WI38 (cell line): Measurements from ENCODE around the gene NELL1.

Experiments
- H3K4me3 ChIP-seq: 2 replicates; pipeline ENCODE4 v1.5.1; 2011; ENCODE audit warnings: low read depth, mild to moderate bottlenecking, control low read depth, low read length
- TF ChIP-seq, protein P1 (sequence below): IDR thresholded peaks from 2 replicates; pipeline ENCODE4 v1.5.1; 2012; ENCODE audit warnings: low read depth, mild to moderate bottlenecking, control low read depth, low read length

Gene NELL1

DNA sequence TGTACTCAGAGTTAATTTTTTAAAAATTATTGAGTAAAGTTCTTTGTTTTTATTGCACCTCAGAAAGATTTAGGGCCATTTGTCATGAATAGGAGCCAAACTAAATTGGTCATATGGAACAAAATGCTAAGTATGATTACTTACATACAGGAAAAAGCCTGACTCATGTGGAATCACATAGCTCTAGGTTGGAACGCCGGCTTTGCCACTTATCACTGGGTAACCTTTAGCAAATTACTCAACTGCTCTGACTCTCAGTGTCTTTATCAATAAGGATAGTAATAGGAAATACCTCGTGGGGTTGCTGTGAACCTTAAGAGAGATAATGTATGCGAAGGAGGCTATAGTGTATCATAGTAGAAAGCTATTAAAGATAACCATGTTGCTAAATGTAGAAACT is 638.5 kb downstream of the NELL1 start:
- no peak overlapping the region for H3K4me3 ChIP-seq
- TF ChIP-seq, protein P1, sequence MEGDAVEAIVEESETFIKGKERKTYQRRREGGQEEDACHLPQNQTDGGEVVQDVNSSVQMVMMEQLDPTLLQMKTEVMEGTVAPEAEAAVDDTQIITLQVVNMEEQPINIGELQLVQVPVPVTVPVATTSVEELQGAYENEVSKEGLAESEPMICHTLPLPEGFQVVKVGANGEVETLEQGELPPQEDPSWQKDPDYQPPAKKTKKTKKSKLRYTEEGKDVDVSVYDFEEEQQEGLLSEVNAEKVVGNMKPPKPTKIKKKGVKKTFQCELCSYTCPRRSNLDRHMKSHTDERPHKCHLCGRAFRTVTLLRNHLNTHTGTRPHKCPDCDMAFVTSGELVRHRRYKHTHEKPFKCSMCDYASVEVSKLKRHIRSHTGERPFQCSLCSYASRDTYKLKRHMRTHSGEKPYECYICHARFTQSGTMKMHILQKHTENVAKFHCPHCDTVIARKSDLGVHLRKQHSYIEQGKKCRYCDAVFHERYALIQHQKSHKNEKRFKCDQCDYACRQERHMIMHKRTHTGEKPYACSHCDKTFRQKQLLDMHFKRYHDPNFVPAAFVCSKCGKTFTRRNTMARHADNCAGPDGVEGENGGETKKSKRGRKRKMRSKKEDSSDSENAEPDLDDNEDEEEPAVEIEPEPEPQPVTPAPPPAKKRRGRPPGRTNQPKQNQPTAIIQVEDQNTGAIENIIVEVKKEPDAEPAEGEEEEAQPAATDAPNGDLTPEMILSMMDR: no peak

DNA sequence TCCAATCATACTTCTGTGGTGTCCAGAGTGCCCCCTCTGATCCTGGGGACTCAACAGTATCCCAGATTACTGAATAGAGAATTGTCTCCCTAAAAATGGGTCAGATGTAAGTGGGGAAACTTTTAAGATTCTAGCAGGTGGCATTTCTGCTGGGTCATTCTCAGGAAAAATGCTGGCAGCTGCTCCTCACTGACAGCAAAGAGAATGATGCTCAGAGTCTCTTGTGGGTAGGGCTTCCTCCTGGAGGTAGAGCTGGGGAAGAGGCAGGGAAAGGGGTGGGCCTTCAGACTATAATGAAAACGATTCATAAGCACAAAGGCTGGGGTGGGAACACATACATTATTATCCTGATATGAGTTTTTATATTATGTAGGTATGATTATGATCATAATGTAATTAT is 647.2 kb downstream of the NELL1 start:
- TF ChIP-seq, protein P1: no peak
- H3K4me3 ChIP-seq: no peak overlapping the region

DNA sequence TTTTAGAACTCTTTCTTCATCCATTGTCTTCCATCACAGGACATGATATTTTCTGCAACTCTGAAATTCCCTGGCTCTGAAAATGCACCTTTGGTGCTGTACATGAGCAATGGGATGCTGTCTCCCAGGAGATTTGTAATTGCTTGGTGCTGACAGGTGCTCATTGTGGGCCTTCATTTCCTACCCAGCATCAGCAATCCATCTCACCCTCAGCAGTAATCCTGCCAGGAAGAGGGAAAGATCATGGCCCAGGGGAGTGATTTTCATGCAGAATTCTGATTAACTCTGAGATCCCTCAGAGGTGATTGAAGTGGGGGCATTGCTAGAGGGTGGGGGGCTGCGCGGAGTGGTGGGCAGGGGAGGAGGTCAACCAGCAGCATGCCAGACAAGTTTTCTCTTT is 651.7 kb downstream of the NELL1 start:
- H3K4me3 ChIP-seq: no peak overlapping the region
- TF ChIP-seq, protein P1: no peak

DNA sequence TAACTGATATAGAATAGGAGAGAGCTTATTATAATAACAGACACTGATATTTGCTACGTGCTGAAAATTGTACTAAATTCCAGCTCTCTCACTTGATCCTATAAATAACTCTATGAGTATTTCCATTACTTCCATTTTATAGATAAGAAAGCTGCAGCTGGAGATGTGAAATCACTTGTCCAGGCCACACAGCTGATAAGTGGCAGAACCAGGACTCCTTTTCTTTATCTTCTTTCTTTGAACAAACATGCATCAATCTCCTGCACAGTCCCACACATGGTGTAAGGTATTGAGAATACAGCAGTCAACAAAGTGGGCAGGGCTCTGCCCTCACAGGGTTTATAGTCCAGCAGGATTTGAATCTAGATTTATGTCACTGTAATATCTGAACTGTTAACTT is 652.1 kb downstream of the NELL1 start:
- H3K4me3 ChIP-seq: no peak overlapping the region
- TF ChIP-seq, protein P1: no peak

DNA sequence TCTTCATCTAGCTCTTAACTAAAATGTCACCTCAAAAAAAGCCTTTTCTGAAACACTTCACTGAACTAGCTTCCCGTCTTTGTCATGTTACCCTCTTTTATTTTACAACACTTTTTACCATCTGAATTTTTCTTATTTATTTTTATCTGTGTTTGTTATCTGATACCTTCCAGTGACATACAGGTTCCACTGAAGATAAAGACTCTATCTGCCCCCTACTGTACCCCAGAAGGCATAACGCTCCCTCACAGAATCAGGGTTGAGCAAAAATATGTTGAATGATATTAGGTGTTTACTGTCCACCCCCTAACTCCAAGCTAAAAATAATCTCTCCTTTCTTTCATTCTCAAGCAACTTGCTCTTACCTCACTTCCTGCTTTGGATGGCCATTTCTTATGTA is 654.2 kb downstream of the NELL1 start:
- no peak overlapping the region for H3K4me3 ChIP-seq
- TF ChIP-seq, protein P1: no peak

DNA sequence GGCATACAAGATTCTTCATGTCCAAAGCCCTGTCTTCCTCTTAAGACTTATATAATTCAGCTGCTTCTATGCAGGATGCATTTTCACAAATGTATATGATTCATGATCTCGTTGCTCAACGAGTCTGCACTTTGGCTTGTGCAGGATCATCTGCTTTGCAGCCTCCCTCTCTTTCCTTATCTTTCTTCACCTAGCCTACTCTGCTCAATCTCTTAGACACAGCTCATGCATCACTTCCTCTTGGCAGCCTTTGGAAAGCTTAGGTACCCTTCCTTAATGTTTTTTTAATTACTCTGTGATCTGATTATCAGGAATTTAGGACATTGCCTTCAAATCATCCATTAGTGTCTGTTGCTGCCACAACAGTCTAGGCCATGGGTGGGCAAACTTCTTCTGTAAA is 673.8 kb downstream of the NELL1 start:
- TF ChIP-seq, protein P1: no peak

DNA sequence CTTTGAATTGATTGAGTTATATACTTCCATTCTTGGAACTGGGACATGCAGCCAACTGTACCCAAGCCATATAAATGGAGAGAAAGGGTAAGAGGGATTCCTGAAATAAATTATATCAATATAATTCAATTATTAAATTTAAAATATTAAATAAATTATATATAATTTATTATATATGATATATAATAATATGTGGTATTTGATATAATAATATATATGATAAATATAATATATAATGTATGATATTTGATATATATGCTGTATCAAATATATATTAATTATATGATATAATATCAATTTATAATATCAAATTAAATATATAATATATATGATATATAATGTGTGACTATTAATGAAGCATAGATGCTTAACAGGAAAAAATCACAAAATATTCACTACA is 677.0 kb downstream of the NELL1 start:
- TF ChIP-seq, protein P1: no peak
- no peak overlapping the region for H3K4me3 ChIP-seq

More for the DNA sequence above, 673.8 kb downstream of the NELL1 start:
- H3K4me3 ChIP-seq: no peak overlapping the region
